HepG2 (cell line): ENCODE results near the gene TSSK2. TPM values are rescaled to one million over a fixed set of nuclear protein-coding genes. Genes with fewer than 3 reads are reported as not detected.

ENCODE experiments used
- ATAC-seq: fragments of 200-7000 bp; cut with Tn5 transposase; 3 replicates; pipeline ENCODE4 v1.9.1; 2020; ENCODE audit warnings: mild to moderate bottlenecking, moderate library complexity
- BruUV-seq: library from RNA; stranded (reverse); fragments of 400-500 nt; replicated peaks from 2 replicates; lab custom pipeline; 2021; lab: Mats Ljungman, UMichigan
- CTCF ChIA-PET: fragments of 300-600 bp; formaldehyde crosslinking; extraction: SDS; loops from one replicate; lab custom pipeline; 2021; ENCODE audit warnings: low total read pairs, inconsistent platforms, low intra/inter-chr PET ratio; lab: Yijun Ruan, JAX
- POLR2A ChIA-PET: fragments of 350-600 bp; sonication (Branson Sonifier 250); formaldehyde crosslinking; loops from one replicate; lab custom pipeline; 2020; ENCODE audit warnings: antibody characterized with exemption, inconsistent platforms; lab: Yijun Ruan, JAX
- DNase-seq: peaks from one replicate; pipeline ENCODE4 v3.0.0-alpha.2; 2015; ENCODE audit warnings: low spot score
- FAIRE-seq: peaks from 3 replicates; lab custom pipeline; 2011; peaks lifted over from hg19 to GRCh38; lab: Jason Lieb, UNC
- H2AFZ ChIP-seq: one replicate; pipeline ENCODE4 v1.6.1; 2011; ENCODE audit warnings: low read length, inconsistent platforms
- H3K27ac ChIP-seq: fragments of 300-600 bp; 3 replicates; pipeline ENCODE4 v1.8.0; 2011; ENCODE audit warnings: mixed run types, mild to moderate bottlenecking, mixed read lengths, low read length, inconsistent platforms; ENCODE audit not compliant: insufficient read depth; ENCODE audit errors: extremely low read length
- H3K27me3 ChIP-seq, 2 experiments: fragments of 200-600 bp in 1 of 2; 2 replicates in 1 of 2; 3 replicates in 1 of 2; pipeline versions ENCODE4 v1.6.0 to v1.8.0; 2011; ENCODE audit warnings: low read length in 2 of 2, mild to moderate bottlenecking in 2 of 2, moderate library complexity in 2 of 2, inconsistent platforms in 1 of 2; ENCODE audit not compliant: insufficient read depth in 2 of 2, control insufficient read depth in 1 of 2
- H3K36me3 ChIP-seq, 2 experiments: fragments of 200-600 bp in 1 of 2; replicated peaks in 1 of 2; 2 replicates in 1 of 2; 3 replicates in 1 of 2; pipeline versions ENCODE4 v1.5.1 to v1.8.0; 2011; ENCODE audit warnings: low read length in 2 of 2, inconsistent platforms in 1 of 2; ENCODE audit not compliant: insufficient read depth in 2 of 2, control insufficient read depth in 1 of 2
- H3K4me1 ChIP-seq: 2 replicates; pipeline ENCODE4 v1.5.1; 2012; ENCODE audit warnings: low read length, inconsistent platforms; ENCODE audit not compliant: insufficient read depth
- H3K4me2 ChIP-seq: 2 replicates; pipeline ENCODE4 v1.6.0; 2011; ENCODE audit warnings: low read depth, low read length, inconsistent platforms
- H3K4me3 ChIP-seq, 3 experiments: fragments of 200-600 bp in 1 of 3; sonication (generic), shearing (Covaris generic) in 1 of 3; replicated peaks in 1 of 3; 2 replicates each; pipeline ENCODE4 v1.5.1; 2011 to 2016; ENCODE audit warnings: low read length in 3 of 3, inconsistent platforms in 2 of 3, low read depth in 2 of 3, mild to moderate bottlenecking in 2 of 3, control low read depth in 1 of 3, mixed read lengths in 1 of 3; ENCODE audit not compliant: insufficient read depth in 1 of 3
- H3K79me2 ChIP-seq: one replicate; pipeline ENCODE4 v1.6.1; 2011; ENCODE audit warnings: low read length, inconsistent platforms; ENCODE audit not compliant: insufficient read depth
- H3K9ac ChIP-seq: 2 replicates; pipeline ENCODE4 v1.6.0; 2011; ENCODE audit warnings: mild to moderate bottlenecking, low read depth, low read length, inconsistent platforms; ENCODE audit not compliant: insufficient read depth
- H3K9me3 ChIP-seq: 2 replicates; pipeline ENCODE4 v1.5.1; 2012; ENCODE audit warnings: mild to moderate bottlenecking, low read length
- H4K20me1 ChIP-seq: 2 replicates; pipeline ENCODE4 v1.6.0; 2011; ENCODE audit warnings: inconsistent platforms, mild to moderate bottlenecking, low read length, moderate library complexity; ENCODE audit not compliant: insufficient read depth
- CHD2 ChIP-seq: IDR thresholded peaks from 2 replicates; pipeline ENCODE4 v1.6.1; 2011; ENCODE audit warnings: low read depth, low read length, improper control_type of control experiment
- HNF1A ChIP-seq, 2 experiments: sonication (generic) in 1 of 2; formaldehyde crosslinking in 1 of 2; IDR thresholded peaks; 2 replicates each; pipeline versions ENCODE4 v1.4.0 to v1.6.1; 2016 to 2020; ENCODE audit warnings: borderline replicate concordance in 1 of 2, low read depth in 1 of 2, mild to moderate bottlenecking in 1 of 2, missing genetic modification reagents in 1 of 2
- MTA1 ChIP-seq: sonication (generic); formaldehyde crosslinking; IDR thresholded peaks from 2 replicates; pipeline ENCODE4 v1.4.0; 2020; ENCODE audit warnings: missing genetic modification reagents, mild to moderate bottlenecking, borderline replicate concordance
- MXI1 ChIP-seq: IDR thresholded peaks from 3 replicates; pipeline ENCODE4 v1.6.1; 2012; ENCODE audit warnings: low read depth, low read length, inconsistent platforms, borderline replicate concordance
- NFRKB ChIP-seq: fragments of 450-650 bp; IDR thresholded peaks from 2 replicates; pipeline ENCODE4 v1.6.1; 2017
- SAP130 ChIP-seq: IDR thresholded peaks from 2 replicates; pipeline ENCODE4 v1.6.1; 2016; ENCODE audit warnings: low read depth
- TAF15 ChIP-seq: fragments of 200-400 bp; formaldehyde crosslinking; IDR thresholded peaks from one replicate; pipeline ENCODE4 v1.6.1; 2018; ENCODE audit warnings: mild to moderate bottlenecking, low read depth, low read length; ENCODE audit not compliant: poor library complexity, severe bottlenecking
- U2AF2 ChIP-seq: fragments of 200-400 bp; formaldehyde crosslinking; IDR thresholded peaks from 2 replicates; pipeline ENCODE4 v1.6.1; 2017; ENCODE audit warnings: low read depth, mild to moderate bottlenecking, low read length
- ZFP36L1 ChIP-seq: sonication (generic); formaldehyde crosslinking; IDR thresholded peaks from 2 replicates; pipeline ENCODE4 v1.8.0; 2022; ENCODE audit warnings: mild to moderate bottlenecking, missing genetic modification reagents, moderate library complexity
- ZKSCAN1 ChIP-seq: fragments of 150-350 bp; IDR thresholded peaks from 2 replicates; pipeline ENCODE4 v1.6.1; 2014; ENCODE audit warnings: low read length
- ZNF562 ChIP-seq: sonication (generic); formaldehyde crosslinking; IDR thresholded peaks from 2 replicates; pipeline ENCODE4 v1.8.0; 2022; ENCODE audit warnings: missing genetic modification reagents, borderline replicate concordance
- ZSCAN25 ChIP-seq: sonication (generic); formaldehyde crosslinking; IDR thresholded peaks from 2 replicates; pipeline ENCODE4 v1.8.0; 2022; ENCODE audit warnings: mild to moderate bottlenecking, missing genetic modification reagents
- WGBS: methylation state at CpG from one replicate; pipeline ENCODE4 v1.1.6; 2017; ENCODE audit warnings: low lambda C conversion rate; 5-methylcytosine and 5-hydroxymethylcytosine counted together
- in situ Hi-C: cut with HindIII; loops from 2 replicates; pipeline ENCODE4 v1.10.0; 2017; ENCODE audit warnings: low pct_unique_long_range_greater_than_20kb; ENCODE audit not compliant: extremely low pct_ligation_motif_present
- intact Hi-C: fragments of 100-400 bp; cut with micrococcal nuclease; formaldehyde crosslinking; loops from one replicate; pipeline ENCODE4 v1.10.0; 2022; ENCODE audit not compliant: unreplicated experiment
- polyA plus RNA-seq, 8 experiments: library from polyadenylated mRNA; depleted of rRNA in 3 of 8; stranded (reverse) in 7 of 8; unstranded in 1 of 8; fragments of >200 nt; fragmentation: Illumina TruSeq in 4 of 8; extraction: Trizol in 4 of 8; gene quantifications; 2 replicates each; pipeline versions ENCODE4 v1.2.1 to v1.2.3, GENCODE V29; 2011 to 2016; ENCODE audit warnings: low read depth in 4 of 8, missing spikeins in 1 of 8, mixed read lengths in 1 of 8; ENCODE audit not compliant: insufficient read depth in 1 of 8
- total RNA-seq, 5 experiments: library from RNA; depleted of rRNA; stranded (reverse); fragments of >200 nt; fragmentation: Illumina TruSeq; extraction: Trizol; gene quantifications; 2 replicates each; pipeline ENCODE4 v1.2.3, GENCODE V29; 2016; ENCODE audit warnings: low read depth in 1 of 5
- TF ChIP-seq, protein P1 (sequence below): sonication (generic); formaldehyde crosslinking; IDR thresholded peaks from 2 replicates; pipeline ENCODE4 v1.5.0; 2020; ENCODE audit warnings: mild to moderate bottlenecking, low read depth, missing genetic modification reagents, borderline replicate concordance

The TSSK2 gene
- total and polyA plus RNA-seq, 2 of the 13 experiments (the other 11 are each of a cell fraction or from before 2014, with no cell fraction given): not detected

GRCh38 chr22:19133561-19133960 lies 2.5 kb downstream of the TSSK2 start:
- H3K9ac ChIP-seq: no peak overlapping the region
- H4K20me1 ChIP-seq: no peaks in the 10 kb centered on the region
- in situ Hi-C loops: no loop called here
- no peak for ATAC-seq
- H3K27ac ChIP-seq: no peak overlapping the region
- no peaks in the 10 kb centered on the region for H3K4me1 ChIP-seq
- H2AFZ ChIP-seq: no peak overlapping the region
- no peak for DNase-seq
- 100% methylated on average over 2 of the region's 13 CpGs for WGBS
- BruUV-seq: no TSS peak
- H3K9me3 ChIP-seq: no peaks in the 10 kb centered on the region
- no peak for FAIRE-seq
- TF ChIP-seq ZNF562 (no peak), MXI1 (no peak), SAP130 (CRISPR knock-in tag) (no peak), MTA1 (CRISPR knock-in tag) (no peak), U2AF2 (no peak)
- TF ChIP-seq, protein P1, sequence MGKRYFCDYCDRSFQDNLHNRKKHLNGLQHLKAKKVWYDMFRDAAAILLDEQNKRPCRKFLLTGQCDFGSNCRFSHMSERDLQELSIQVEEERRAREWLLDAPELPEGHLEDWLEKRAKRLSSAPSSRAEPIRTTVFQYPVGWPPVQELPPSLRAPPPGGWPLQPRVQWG: no peak
- peaks cover 14 to 44% of the 10 kb centered on the region in 2 experiments; a peak in 4 of 5 replicates for H3K36me3 ChIP-seq
- peaks cover 0 to 7% of the 10 kb centered on the region in 2 experiments; a peak in 2 of 5 replicates for H3K27me3 ChIP-seq
- POLR2A ChIA-PET: interaction anchor here (1.3 kb wide), 1 partner anchor 12 kb away, joined by 3 read pairs; the partner anchor contains the start of gene DGCR2
- CTCF ChIA-PET: no interaction called here
- no peak overlapping the region for H3K4me2 ChIP-seq
- no peak overlapping the region for H3K4me3 ChIP-seq
- intact Hi-C loops: no loop called here
- H3K79me2 ChIP-seq: no peaks in the 10 kb centered on the region

GRCh38 chr22:19134176-19134831 lies 3.2 kb downstream of the TSSK2 start:
- Histone ChIP-seq H3K4me3 (no peak overlapping the region), H3K9ac (no peak overlapping the region), H3K4me2 (no peak overlapping the region), H3K27me3 (0 out of 5 replicates have a peak, but pooled peaks cover 0 to under 1% of the 10 kb centered on the region in 2 experiments), H3K27ac (no peak overlapping the region), H3K4me1 (no peaks in the 10 kb centered on the region), H2AFZ (no peak overlapping the region), H3K79me2 (no peaks in the 10 kb centered on the region), H4K20me1 (no peaks in the 10 kb centered on the region), H3K36me3 (peaks cover 16 to 50% of the 10 kb centered on the region in 2 experiments; a peak in 4 of 5 replicates), H3K9me3 (no peaks in the 10 kb centered on the region)
- intact Hi-C loops: no loop called here
- POLR2A ChIA-PET: interaction anchor here (1.3 kb wide), 1 partner anchor 13 kb away, joined by 3 read pairs; the partner anchor contains the start of gene DGCR2
- CTCF ChIA-PET: no interaction called here
- FAIRE-seq (no peak), ATAC-seq (no peak), DNase-seq (no peak)
- no TSS peak for BruUV-seq
- 98% methylated on average over 15 of the region's 21 CpGs for WGBS
- in situ Hi-C loops: no loop called here
- TF ChIP-seq ZFP36L1 (CRISPR knock-in tag): no peak
- TF ChIP-seq ZSCAN25 (CRISPR knock-in tag): no peak
- TF ChIP-seq TAF15: no peak
- TF ChIP-seq HNF1A (IDR thresholded peaks at IDR 0.05; ENCODE audit: low read depth): no peak
- no peak for TF ChIP-seq HNF1A (CRISPR knock-in tag; IDR thresholded peaks at IDR 0.05; ENCODE audit: borderline replicate concordance)
- no peak for TF ChIP-seq CHD2
- TF ChIP-seq ZKSCAN1: no peak
- TF ChIP-seq NFRKB: no peak
